SK-N-SH treated with all-trans-retinoic acid at 6 μM for 48 hours (cell line): ENCODE data around the gene CXCL17.

ENCODE experiments used
- CSDC2 ChIP-seq: fragments of 250-450 bp; sonication (Bioruptor Pico); IDR thresholded peaks from 2 replicates; pipeline ENCODE4 v1.5.0; 2020; ENCODE audit warnings: mild to moderate bottlenecking, moderate library complexity
- TCF4 ChIP-seq: fragments of 250-450 bp; sonication (Bioruptor Pico); IDR thresholded peaks from 2 replicates; pipeline ENCODE4 v1.8.0; 2021; ENCODE audit warnings: mild to moderate bottlenecking, moderate library complexity, borderline replicate concordance
- ZFP3 ChIP-seq: fragments of 250-450 bp; sonication (Bioruptor Pico); IDR thresholded peaks from 2 replicates; pipeline ENCODE4 v1.5.0; 2020; ENCODE audit warnings: mild to moderate bottlenecking, moderate library complexity
- ZNF70 ChIP-seq: fragments of 450-650 bp; formaldehyde crosslinking; IDR thresholded peaks from 2 replicates; pipeline ENCODE4 v1.5.0; 2020; ENCODE audit warnings: mild to moderate bottlenecking, moderate library complexity

DNA sequence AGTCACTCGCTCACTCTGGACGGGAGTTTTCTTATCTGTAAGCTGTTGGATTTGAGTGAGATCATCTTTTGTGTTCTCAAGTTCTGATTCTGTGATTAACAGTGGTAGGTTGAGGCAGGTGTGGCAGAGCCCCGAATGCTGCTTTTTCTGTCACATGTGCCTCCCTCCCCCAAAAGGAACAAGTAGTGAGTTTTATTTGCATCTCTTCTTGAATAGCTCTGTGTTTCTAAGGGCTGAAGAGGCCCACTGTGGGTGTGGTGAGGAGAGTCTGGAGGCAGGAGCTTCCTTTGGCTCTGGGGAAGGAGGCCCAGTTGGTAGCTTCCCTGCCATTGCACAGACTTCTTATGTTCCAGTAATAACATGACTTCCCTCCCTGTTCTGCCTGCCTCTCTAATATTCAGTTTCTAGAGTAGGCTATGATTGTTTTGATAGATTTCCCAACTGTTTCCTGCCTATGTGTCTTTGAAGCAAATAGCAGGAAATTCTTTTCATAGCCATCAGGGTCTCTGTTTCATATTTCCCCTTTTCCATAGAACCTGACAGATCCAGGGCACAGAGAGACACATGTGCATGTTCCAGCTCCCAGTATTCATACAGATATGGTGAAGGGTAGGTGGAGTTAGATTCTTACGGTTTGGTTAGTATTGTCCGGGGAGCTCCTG lies 23.9 kb upstream of the CXCL17 start:
- TF ChIP-seq ZFP3 (no peak), CSDC2 (CRISPR knock-in tag) (no peak), ZNF70 (CRISPR knock-in tag) (no peak), TCF4 (CRISPR knock-in tag) (no peak)
